Hepatocyte (in vitro differentiated cells): ENCODE results near the gene UBL5.

Experiments
- EZH2 ChIP-seq: fragments of 200-600 bp; sonication (generic); IDR thresholded peaks from 2 replicates; pipeline ENCODE4 v1.6.1; 2016; ENCODE audit warnings: antibody characterized with exemption, mild to moderate bottlenecking, borderline replicate concordance
- TF ChIP-seq, protein P1 (sequence below): fragments of 200-600 bp; sonication (generic); IDR thresholded peaks from 2 replicates; pipeline ENCODE4 v1.5.1; 2016; ENCODE audit warnings: antibody characterized with exemption, mild to moderate bottlenecking; ENCODE audit not compliant: poor library complexity

DNA sequence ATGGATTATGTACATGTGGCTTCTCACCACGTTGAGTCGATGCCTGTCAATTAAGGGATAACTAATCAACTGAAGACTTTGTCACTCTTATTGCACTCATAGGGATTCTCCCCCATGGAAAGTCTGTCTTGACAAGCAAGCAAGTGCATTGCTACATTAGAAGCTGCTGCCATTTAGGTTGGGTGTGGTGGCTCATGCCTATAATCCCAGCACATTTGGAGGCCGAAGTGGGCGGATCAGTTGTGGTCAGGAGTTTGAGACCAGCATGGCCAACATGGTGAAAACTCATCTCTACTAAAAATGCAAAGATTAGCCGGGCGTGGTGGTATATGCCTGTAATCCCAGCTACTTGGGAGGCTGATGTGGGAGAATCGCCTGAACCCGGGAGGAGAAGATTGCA is 40.9 kb upstream of the UBL5 start:
- no peak for TF ChIP-seq EZH2
- TF ChIP-seq, protein P1, sequence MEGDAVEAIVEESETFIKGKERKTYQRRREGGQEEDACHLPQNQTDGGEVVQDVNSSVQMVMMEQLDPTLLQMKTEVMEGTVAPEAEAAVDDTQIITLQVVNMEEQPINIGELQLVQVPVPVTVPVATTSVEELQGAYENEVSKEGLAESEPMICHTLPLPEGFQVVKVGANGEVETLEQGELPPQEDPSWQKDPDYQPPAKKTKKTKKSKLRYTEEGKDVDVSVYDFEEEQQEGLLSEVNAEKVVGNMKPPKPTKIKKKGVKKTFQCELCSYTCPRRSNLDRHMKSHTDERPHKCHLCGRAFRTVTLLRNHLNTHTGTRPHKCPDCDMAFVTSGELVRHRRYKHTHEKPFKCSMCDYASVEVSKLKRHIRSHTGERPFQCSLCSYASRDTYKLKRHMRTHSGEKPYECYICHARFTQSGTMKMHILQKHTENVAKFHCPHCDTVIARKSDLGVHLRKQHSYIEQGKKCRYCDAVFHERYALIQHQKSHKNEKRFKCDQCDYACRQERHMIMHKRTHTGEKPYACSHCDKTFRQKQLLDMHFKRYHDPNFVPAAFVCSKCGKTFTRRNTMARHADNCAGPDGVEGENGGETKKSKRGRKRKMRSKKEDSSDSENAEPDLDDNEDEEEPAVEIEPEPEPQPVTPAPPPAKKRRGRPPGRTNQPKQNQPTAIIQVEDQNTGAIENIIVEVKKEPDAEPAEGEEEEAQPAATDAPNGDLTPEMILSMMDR: no peak
